Activated CD4-positive, alpha-beta T cell treated with anti-CD3 and anti-CD28 coated beads, Interleukin-2, amount 50 U/mL, for 1 hour (primary cell): Measurements from ENCODE around the gene ART3.
"Not testable (repeated sequence)": the region's sequence is repeated elsewhere in the genome, so short reads cannot be mapped to it uniquely, and the experiment has no call there.

Source experiments
- DNase-seq: peaks from one replicate; pipeline ENCODE4 v3.0.0-alpha.2; 2020

Gene ART3, protein sequence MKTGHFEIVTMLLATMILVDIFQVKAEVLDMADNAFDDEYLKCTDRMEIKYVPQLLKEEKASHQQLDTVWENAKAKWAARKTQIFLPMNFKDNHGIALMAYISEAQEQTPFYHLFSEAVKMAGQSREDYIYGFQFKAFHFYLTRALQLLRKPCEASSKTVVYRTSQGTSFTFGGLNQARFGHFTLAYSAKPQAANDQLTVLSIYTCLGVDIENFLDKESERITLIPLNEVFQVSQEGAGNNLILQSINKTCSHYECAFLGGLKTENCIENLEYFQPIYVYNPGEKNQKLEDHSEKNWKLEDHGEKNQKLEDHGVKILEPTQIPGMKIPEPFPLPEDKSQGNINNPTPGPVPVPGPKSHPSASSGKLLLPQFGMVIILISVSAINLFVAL

DNA sequence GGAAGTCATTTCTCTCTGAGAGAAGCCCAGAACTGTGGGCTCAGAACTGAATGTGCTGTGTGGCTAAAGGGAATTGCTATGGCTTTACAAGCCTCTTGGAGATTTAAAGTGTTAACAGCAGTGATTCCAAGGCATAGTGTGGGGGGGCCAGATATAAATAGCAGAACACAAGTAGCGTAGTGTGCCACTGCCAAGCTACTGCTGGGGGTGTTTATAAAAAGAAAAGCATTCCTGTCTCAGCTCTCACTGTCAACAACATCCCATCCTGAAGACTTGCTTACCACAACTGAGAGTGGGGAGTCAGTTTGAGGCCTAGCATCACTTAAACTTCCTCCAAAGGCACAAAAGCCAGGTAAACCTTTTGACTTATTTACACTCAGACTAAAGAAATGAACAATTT, at the start of gene ART3:
Gene ART3, plus strand, starts transcription at position 242 of the 400 bp plus-strand sequence. CDS start 1,181 bp downstream, outside the sequence.
- no peak for DNase-seq

DNA sequence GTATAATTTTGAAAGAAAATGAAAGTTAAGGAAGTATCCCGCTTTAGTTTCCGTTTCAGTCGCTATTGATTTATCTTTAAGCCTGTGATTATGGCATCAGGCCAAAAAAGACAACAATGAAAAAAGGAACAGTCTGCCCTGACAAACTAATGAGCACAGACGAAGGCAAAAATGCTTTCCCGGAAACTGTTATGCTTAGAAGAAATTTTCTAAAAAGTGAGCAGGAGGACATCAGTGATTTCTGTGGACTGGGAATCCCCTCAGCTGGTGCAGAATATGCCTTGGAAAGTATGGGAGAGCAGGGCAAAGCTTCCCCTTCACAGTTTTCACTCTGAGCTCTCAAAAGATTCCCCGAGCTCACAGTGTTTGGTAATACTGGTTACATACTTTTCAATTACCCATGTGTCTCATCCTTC, 46.2 kb upstream of the ART3 start:
- DNase-seq, result no peak

DNA sequence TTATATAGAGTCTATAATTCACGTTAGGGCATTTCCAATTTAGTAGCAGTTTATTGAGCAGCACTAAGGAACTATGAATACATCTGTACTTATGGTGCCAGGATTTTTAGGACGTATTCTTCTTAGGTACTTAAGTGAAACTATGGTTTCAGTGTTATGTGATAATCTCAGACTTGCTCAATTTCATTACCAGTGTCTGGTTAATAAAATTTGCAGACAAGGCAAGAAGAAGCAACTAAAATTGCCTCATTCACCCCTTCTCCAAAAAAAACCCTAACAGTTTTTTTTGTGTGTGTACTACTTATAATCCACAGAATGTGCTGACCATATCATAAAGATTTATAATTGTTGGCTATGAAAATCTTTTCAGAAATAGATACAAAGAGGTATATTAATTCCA, 45.2 kb upstream of the ART3 start:
- DNase-seq, result no peak

DNA sequence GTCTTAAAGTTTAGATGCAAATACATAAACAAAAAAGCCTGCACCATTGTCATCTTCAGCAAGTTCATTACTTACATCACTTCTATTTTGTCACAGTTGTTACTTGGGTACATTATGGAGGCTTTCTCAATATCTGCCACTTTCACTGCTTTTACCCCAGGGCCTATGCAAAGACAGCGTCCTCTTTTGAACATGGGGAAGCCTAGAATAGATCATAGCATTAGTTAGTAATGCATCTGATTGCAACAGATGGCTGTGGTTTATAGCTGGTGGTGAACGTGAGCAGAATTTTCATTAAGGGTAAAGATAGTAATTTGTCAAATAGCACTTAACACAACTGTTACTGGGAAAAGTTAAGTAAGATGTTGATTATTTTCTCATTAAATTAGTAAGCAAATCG, 39.4 kb upstream of the ART3 start:
- DNase-seq, result no peak

DNA sequence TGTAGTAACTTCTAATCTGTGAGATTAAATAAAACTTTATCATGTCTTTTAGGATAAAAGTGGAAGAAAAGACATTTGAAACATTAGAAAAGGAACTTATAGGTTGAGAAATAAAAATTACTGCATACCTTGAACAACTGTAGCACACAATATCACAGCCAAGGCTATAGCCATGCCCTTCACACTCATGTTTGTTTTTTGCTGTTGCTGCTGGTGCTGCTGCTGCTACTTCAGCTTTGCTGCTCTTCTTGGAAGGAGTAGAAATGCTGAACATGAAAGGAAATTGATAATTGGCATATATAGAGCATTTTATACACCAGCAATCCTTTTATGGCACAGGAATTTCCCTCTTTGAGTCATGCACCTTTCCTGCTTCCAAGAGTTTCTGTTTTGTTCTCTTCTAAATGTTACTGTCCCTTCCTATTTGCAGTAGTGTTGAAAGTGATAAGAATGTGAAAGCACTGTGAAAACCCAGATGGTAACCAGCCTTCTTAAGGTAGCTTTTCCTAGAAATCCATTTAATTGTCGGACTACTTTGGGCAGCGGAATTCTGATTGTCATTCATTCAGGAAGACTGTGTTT, 38.6 kb upstream of the ART3 start, which contains the start of gene CXCL11:
Gene CXCL11, minus strand, starts transcription at position 272 of the 582 bp plus-strand sequence. Its CDS starts 83 bp downstream, at position 189.
- no peak for DNase-seq

DNA sequence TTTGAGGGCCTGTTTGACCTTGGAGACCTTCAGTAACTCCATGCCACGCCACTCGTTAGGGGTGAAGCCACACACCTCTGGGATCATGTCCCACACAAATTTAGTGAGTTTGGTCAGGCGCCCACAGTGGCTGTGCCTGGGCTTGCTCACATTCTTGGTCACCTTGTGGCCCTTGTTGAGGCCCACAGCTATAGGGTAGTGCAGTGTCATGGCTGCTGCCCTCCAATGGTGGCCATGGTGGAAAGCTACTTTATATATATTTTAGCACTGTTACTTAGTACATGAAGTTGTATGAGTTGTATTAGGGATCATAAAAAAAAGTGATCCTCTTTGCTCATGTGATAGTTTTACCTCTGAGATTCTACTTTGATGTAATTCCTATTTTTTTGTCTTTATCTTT, 37.7 kb upstream of the ART3 start:
- DNase-seq, result no peak

DNA sequence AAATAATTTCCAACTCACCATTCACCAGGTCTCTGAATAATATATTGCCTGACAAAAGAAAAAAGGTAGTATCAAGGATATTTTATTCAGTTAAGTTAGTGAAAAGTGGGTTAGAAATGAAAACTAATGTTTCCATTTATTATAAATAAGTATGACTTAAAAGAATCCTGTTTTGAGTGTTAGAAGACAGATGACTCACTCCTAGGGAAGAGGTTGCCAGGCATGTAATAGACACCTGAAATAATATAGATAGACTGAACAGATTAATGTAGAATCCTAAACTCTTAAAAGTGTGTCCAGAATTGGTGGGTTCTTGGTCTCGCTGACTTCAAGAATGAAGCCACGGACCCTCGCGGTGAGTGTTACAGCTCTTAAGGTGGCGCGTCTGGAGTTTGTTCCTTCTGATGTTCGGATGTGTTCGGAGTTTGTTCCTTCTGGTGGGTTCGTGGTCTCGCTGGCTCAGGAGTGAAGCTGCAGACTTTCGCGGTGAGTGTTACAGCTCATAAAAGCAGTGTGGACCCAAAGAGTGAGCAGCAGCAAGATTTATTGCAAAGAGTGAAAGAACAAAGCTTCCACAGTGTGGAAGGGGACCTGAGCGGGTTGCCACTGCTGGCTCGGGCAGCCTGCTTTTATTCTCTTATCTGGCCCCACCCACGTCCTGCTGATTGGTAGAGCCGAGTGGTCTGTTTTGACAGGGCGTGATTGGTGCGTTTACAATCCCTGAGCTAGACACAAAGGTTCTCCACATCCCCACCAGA, 32.1 kb upstream of the ART3 start:
- not testable (repeated sequence) for DNase-seq

DNA sequence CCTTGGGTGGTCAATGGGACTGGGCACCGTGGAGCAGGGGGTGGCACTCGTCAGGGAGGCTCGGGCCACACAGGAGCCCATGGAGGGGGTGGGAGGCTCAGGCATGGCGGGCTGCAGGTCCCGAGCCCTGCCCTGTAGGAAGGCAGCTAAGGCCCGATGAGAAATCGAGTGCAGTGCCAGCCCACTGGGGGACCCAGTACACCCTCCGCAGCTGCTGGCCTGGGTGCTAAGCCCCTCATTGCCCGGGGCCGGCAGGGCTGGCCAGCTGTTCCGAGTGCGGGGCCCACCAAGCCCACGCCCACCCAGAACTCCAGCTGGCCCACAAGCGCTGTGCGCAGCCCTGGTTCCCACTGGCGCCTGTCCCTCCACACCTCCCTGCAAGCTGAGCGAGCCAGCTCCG, 31.2 kb upstream of the ART3 start:
- not testable (repeated sequence) for DNase-seq

DNA sequence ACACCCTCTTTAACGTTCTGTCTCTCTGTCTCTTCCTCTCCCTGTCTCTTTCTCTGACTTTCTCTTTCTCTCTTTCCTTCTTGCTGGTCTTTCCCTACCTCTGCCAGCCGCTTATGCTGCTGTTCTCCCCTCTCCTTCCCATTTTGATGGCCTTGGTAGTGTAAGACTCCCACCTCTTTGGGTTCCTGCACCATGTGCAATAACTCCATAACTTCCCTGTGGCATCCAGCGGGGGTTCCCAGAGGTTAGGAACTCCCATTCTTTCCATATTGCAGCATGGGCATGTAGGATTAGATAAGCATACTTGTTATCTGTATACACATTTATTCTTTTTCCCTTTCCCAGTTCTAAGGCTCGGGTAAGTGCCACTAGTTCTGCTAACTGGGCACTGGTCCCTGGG, 29.8 kb upstream of the ART3 start:
- DNase-seq, result not testable (repeated sequence)

DNA sequence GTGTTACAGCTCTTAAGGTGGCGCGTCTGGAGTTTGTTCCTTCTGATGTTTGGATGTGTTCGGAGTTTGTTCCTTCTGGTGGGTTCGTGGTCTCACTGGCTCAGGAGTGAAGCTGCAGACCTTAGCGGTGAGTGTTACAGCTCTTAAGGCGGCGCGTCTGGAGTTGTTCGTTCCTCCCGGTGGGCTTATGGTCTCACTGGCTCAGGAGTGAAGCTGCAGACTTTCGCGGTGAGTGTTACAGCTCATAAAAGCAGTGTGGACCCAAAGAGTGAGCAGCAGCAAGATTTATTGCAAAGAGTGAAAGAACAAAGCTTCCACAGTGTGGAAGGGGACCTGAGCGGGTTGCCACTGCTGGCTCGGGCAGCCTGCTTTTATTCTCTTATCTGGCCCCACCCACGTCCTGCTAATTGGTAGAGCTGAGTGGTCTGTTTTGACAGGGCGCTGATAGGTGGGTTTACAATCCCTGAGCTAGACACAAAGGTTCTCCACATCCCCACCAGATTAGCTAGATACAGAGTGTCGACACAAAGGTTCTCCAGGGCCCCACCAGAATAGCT, 24.6 kb upstream of the ART3 start:
- DNase-seq, result not testable (repeated sequence)

DNA sequence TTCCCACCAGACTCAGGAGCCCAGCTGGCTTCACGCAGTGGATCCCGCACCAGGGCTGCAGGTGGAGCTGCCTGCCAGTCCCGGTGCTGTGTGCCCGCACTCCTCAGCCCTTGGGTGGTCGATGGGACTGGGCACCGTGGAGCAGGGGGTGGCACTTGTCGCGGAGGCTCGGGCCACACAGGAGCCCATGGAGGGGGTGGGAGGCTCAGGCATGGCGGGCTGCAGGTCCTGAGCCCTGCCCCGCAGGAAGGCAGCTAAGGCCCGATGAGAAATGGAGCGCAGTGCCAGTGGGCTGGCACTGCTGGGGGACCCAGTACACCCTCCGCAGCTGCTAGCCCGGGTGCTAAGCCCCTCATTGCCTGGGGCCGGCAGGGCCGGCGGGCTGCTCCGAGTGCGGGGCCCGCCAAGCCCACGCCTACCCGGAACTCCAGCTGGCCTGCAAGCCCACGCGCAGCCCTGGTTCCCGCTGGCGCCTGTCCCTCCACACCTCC, 23.9 kb upstream of the ART3 start:
- DNase-seq, result not testable (repeated sequence)

DNA sequence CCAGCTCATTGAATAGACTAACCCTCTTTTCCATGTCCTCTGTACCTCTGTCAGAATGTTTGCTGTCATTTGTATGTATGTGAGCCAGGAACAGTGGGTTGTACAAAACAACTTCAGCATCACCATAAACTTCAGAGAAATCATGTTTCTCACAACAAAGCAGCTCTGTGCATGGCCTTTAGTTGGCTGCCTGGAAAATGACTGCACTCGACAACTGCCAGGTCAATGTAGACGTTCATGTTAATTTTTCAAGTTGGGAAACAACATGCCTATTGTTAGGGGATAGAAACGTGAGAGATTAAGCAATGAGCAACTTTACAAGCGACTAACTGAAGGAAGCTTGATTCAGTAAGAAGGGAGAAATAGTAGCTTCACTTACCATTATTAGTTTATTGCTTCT, 20.8 kb upstream of the ART3 start:
- no peak for DNase-seq

DNA sequence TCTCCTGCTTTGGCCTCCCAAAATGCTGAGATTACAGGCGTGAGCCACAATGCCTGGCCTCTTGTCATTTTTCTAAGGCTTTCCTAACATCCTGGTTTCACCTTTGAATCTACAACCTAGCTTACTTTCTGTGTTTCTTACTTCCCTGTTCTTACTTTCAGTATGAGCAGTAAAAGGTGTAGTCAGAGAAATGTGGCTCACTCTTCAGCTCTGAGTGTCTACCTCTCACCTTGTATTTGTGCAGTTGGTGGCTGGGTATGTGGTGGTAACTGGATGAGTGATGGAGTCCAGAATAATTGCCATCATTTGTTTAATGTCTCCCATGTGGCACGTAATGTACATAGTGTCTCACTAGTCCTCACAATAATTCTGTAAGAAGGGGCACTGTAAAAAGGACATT, 19.5 kb upstream of the ART3 start:
- DNase-seq, result no peak

DNA sequence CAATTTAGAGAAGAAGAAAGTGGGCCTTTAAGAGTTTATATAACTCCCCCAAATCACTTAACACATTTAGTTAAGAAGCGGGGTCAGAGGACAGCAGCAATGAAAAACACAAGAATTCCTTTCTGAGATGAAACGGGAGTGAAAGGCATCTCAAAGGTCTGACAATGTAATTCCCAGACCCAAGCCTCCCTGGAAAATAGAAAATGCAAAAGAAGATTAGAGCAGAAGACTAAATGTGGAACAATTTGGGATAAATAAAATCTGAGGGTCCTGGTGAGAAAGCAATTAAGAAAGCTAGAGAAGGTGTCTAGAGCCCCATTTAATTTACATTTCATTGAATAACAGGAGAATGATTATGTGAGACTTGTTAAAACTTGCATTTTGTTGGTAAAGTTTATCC, 19.1 kb upstream of the ART3 start:
- no peak for DNase-seq

DNA sequence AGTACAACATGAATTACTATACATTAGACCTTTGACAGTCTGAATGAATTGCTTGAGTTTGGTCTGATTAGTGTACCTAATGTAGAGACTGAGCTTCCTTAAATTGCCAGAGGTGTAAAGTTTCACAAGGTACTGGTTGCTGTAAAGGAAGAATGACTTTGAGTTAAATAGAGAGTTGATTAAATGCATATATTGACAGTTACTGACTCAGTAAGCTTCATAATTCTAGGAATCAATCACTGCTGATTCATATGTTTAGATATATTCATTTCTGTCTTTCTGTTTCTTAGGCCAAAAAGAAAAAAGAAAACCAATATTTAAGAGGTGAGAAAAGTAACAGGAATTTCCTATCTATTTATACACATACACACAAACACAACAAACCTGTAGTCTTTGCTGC, 16.2 kb upstream of the ART3 start:
- no peak for DNase-seq

DNA sequence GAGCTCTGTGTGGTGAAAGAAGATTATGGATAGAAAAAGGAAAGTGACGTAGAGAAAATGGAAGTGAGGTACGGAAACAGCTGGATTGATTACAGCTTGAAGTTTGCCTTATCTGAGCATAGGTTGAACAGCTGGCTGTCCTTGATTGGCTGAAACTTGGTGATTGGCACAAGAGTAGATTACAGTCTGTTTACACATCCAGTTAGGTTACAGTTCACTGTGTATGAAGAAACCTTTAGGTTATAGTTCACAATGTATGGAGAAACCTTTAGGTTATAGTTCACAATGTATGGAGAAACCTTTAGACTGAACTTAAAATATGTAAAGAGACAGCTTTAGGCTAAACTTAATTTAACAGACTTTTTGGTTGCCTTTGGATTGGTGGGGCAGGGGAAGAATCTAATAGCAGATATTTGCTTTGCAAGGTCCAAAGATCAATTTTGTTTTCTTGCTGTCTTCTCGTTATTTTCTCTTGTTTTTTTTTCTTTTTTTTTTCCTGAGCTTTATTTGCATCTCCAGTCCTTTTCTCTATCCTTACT, 15.6 kb upstream of the ART3 start:
- DNase-seq, result no peak

DNA sequence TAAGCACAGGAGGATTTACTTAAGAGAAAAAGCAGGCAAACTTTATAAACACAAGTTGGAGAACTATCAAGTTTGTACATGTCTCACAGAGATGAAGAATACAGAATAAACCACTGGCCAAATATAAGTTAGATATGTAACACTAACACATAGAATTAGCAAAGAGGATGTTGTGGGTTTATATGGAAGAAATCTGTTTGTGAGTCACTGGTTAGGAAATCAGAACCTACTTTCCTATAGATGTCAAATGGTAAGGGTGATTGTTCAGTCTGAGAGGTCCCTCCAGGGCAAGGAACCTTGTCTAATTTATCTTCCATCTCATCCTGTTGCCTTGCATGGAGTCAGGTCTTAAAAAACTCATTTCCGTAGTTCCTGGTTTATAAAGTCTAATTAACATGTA, 14.8 kb upstream of the ART3 start:
- no peak for DNase-seq

DNA sequence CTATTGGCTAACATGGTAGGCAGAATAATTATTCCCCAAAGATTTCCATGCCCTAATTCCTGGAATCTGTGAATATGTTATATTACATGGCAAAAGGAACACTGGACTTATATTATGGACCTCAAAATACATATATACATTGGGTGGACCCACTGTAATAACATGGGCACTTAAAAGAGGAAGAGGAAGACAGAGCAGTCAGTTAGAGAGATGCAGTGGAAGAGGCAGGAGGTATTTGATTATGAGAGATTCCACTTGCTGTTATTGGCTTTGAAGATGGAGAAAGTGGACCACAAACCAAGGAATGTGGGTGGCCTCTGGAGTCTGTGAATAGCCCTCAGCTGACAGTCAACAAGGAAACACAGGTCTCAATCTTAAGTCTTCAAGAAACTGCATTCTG, 14.0 kb upstream of the ART3 start:
- DNase-seq, result no peak

DNA sequence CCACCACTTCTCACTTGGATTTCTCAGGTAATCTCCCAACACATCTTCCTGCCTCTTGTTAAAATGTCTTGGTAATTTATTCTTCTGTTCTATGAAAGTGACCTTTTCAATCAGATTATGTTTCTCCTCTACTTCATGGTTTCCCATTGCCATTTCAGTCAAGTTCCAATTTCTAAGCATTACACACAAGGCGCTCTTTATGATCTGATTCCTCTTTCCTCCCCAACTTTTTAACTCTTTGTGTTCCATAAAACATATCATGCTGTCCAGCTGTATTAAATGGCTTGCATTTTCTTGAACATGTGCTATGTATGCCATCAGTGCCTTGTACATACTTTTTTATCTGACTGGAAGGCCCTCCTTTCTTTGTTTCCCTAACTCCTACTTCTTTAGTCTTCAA, 13.1 kb upstream of the ART3 start:
- no peak for DNase-seq

DNA sequence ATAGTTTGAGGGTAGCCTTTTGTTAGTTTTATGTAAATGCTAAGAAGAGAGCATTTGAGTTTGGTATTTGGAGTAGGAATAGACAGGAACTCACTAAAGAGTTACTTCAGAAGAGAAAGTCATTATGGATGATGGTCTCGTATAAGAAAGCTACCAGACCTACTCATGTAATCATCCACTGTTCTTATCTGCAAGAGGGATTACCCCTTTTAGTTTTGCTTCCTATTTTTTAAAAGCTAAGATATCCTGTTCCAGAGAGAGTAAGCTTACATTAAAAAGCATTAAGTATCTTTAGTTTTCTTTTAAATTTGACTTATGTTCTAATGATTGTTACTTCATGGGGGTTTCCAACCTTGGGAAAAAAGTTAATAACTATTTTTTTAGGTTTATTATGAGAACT, 12.5 kb upstream of the ART3 start:
- DNase-seq, result no peak

DNA sequence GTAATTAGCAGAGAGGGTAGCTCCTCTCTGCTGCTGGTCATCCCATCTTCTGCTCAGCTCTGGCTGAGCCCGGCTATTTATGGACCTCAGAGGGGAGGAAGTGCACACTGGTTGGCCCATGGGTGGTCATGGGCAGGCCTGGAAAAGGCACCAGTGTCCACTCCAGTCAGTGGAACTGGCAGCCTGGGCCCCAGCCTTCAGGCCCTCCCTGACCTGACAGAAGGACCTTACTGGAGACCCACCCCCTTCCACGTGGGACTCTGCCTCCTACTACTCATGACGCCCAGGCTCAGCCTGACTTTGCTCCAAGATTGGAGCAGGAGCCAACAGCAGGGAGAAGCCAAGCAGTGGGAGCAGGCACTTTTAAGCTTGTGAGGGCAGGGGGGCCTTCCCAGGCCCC, 8.0 kb upstream of the ART3 start:
- DNase-seq, result no peak

DNA sequence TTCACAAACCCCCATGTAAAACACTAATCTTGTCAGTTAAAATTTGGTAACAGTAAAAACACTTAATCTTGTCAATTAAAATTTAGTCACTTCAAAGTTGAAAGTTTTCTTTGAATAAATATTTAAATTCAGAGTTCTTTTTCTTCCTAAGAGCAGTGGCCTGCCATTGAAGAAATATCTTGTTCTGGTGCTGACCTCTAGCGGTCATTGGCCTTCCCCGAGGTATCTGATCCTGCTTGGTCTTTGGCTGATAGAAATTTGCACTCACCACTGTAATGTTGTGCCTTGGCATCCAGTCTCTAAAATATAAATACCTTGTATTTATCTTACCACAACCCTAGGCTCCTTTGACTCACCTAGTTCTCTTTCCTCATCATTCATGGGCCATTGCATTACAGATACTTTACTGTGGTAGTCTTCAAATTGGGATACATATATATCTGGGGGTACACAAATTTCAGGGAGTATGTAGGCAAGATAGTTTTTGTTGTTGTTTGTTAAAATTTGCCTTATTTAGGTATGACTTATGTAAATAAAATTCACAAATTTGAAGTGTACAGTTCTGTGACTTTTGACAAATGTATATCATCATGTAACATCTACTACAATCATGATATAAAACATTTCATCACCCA, 6.7 kb upstream of the ART3 start:
- peak; percentile 65 for DNase-seq

DNA sequence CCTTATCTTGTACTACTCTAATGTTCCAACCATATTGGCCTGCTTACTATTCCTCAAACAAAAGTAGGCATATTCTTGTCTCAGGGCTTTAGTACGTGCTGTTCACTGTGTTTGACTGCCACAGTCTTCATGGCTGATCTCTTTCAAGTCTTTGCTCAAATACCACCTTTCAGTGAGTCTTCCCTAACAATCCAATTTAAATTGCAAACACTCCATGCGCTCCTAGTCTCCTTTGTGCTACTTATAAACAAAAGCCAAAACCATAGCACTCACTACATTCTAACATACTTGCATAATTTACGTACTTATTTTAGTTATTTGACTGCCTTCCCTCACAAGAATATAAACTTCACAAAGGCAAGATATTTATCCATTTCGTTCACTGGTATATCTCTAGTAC, 1.7 kb upstream of the ART3 start:
- DNase-seq, result no peak
